Measurements from ENCODE around the gene HSD3B2.

DNA sequence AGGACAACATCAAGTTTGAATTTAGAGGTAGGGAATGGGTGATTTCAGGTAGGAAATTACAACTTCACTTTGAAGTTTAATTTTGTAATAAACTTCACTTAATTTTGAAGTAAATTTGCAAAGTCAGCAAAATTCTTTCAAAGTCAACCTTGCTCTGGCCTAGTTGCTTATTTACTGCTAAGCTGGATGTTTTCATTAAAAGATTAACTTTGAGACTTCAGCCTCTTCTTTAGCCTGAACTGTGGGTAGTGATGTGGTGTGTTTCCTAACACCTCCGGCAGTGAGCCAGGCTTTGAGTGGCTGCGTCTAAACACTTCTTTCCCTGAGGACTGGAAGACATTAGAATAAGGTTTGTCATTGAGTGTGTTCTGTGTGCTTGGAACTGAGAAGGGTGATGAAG lies 46.4 kb upstream of the HSD3B2 start, which contains the start of gene HAO2:
- no peak for TF ChIP-seq POLR2A (IDR thresholded peaks at IDR 0.05; ENCODE audit: low read depth, low read length)
- TF ChIP-seq, protein P1, sequence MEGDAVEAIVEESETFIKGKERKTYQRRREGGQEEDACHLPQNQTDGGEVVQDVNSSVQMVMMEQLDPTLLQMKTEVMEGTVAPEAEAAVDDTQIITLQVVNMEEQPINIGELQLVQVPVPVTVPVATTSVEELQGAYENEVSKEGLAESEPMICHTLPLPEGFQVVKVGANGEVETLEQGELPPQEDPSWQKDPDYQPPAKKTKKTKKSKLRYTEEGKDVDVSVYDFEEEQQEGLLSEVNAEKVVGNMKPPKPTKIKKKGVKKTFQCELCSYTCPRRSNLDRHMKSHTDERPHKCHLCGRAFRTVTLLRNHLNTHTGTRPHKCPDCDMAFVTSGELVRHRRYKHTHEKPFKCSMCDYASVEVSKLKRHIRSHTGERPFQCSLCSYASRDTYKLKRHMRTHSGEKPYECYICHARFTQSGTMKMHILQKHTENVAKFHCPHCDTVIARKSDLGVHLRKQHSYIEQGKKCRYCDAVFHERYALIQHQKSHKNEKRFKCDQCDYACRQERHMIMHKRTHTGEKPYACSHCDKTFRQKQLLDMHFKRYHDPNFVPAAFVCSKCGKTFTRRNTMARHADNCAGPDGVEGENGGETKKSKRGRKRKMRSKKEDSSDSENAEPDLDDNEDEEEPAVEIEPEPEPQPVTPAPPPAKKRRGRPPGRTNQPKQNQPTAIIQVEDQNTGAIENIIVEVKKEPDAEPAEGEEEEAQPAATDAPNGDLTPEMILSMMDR (IDR thresholded peaks at IDR 0.05; ENCODE audit: extremely low read depth in 1 of 2, insufficient read depth in 1 of 2, low read depth in 1 of 2, low read length in 2 of 2): no peak
- no peak for TF ChIP-seq GATA2 (IDR thresholded peaks at IDR 0.05; ENCODE audit: insufficient read depth, insufficient read length, low read depth, low read length)
- TF ChIP-seq EZH2 (IDR thresholded peaks at IDR 0.05; ENCODE audit: borderline replicate concordance, low read depth, low read length, severe bottlenecking): no peak
- TF ChIP-seq POLR2AphosphoS5 (IDR thresholded peaks at IDR 0.05; ENCODE audit: insufficient read depth, low read depth, low read length): no peak
- no peak for TF ChIP-seq JUN (IDR thresholded peaks at IDR 0.05; ENCODE audit: borderline replicate concordance, insufficient read depth, insufficient read length, low read depth)
- no peak for TF ChIP-seq MYC (IDR thresholded peaks at IDR 0.05; ENCODE audit: low read depth, low read length)

Measured in endothelial cell of umbilical vein (primary cell).